ENCODE data around the gene PDLIM7.
"Not testable (repeated sequence)": the region's sequence is repeated elsewhere in the genome, so short reads cannot be mapped to it uniquely, and the experiment has no call there.

The PDLIM7 gene

GRCh38 chr5:177491983-177492746 is 5.2 kb downstream of the PDLIM7 start:
- DNase-seq (ENCODE audit: low read depth in 2 of 2), result no peak

GRCh38 chr5:177491429-177491945 is 5.9 kb downstream of the PDLIM7 start:
- no peak for DNase-seq (ENCODE audit: low read depth in 2 of 2)

GRCh38 chr5:177490992-177491391 is 6.4 kb downstream of the PDLIM7 start:
- no peak for DNase-seq (ENCODE audit: low read depth in 2 of 2)

- no peak for DNase-seq (ENCODE audit: low read depth in 2 of 2)
Measured at GRCh38 chr5:177490311-177490991, 7.0 kb downstream of the PDLIM7 start.

- DNase-seq (ENCODE audit: low read depth in 2 of 2), result no peak
Measured at GRCh38 chr5:177489119-177489716, 8.2 kb downstream of the PDLIM7 start.

GRCh38 chr5:177487975-177488374 is 9.4 kb downstream of the PDLIM7 start:
- DNase-seq (ENCODE audit: low read depth in 2 of 2), result no peak

- no peak for DNase-seq (ENCODE audit: low read depth in 2 of 2)
Measured at GRCh38 chr5:177487144-177487543, 10.3 kb downstream of the PDLIM7 start.

- DNase-seq (ENCODE audit: low read depth in 2 of 2), result no peak
Measured at GRCh38 chr5:177486256-177486655, 11.1 kb downstream of the PDLIM7 start.

GRCh38 chr5:177485753-177486152 is 11.7 kb downstream of the PDLIM7 start:
- not testable (repeated sequence) for DNase-seq (ENCODE audit: low read depth in 2 of 2)

- DNase-seq (ENCODE audit: low read depth in 2 of 2), result no peak
Measured at GRCh38 chr5:177484902-177485549, 12.4 kb downstream of the PDLIM7 start.

GRCh38 chr5:177483994-177484901 is 13.2 kb downstream of the PDLIM7 start:
- DNase-seq (ENCODE audit: low read depth in 2 of 2), result no peak

- DNase-seq (ENCODE audit: low read depth in 2 of 2), result no peak
Measured at GRCh38 chr5:177483042-177483441, 14.4 kb downstream of the PDLIM7 start.

- no peak for DNase-seq (ENCODE audit: low read depth in 2 of 2)
Measured at GRCh38 chr5:177482359-177482795, 15.0 kb downstream of the PDLIM7 start.

GRCh38 chr5:177479774-177480173 is 17.6 kb downstream of the PDLIM7 start:
- no peak for DNase-seq (ENCODE audit: low read depth in 2 of 2)

- DNase-seq (ENCODE audit: low read depth in 2 of 2), result no peak
Measured at GRCh38 chr5:177478711-177479646, 18.4 kb downstream of the PDLIM7 start.

- no peak for DNase-seq (ENCODE audit: low read depth in 2 of 2)
Measured at GRCh38 chr5:177477701-177478477, 19.5 kb downstream of the PDLIM7 start.

- no peak for DNase-seq (ENCODE audit: low read depth in 2 of 2)
Measured at GRCh38 chr5:177476531-177477233, 20.7 kb downstream of the PDLIM7 start.
